SU-DHL-6 (cell line): ENCODE results near the gene GPR162.

Experiments used
- EZH2phosphoT487 ChIP-seq: fragments of 200-600 bp; sonication (generic), shearing (Covaris generic); conservative IDR thresholded peaks from 2 replicates; pipeline ENCODE4 v1.6.1; 2018; ENCODE audit warnings: mild to moderate bottlenecking, antibody characterized with exemption, low read length, moderate library complexity, mixed read lengths
- TF ChIP-seq, protein P1 (sequence below): fragments of 200-600 bp; sonication (generic); IDR thresholded peaks from one replicate; pipeline ENCODE4 v1.5.1; 2017; ENCODE audit warnings: antibody characterized with exemption, mild to moderate bottlenecking, low read length, moderate library complexity; ENCODE audit not compliant: insufficient read depth, poor library complexity, severe bottlenecking

DNA sequence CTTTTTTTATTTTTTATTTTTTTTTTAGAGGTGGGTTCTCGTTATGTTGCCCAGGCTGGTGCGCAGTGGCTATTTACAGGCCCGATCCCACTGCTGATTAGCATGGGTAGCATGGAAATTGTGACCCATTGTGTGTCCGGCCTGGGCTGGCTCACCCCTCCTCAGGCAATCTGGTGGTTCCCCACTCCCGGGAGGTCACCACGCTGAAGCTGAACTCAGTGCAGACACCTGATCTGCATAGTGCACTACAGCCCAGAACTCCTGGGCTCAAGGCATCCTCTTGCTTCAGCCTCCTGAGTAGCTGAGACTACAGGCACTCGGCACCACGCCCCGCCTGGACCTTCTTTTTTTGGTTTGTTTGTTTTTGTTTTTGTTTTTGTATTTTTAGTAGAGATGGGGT, 37.8 kb upstream of the GPR162 start:
- TF ChIP-seq, protein P1, sequence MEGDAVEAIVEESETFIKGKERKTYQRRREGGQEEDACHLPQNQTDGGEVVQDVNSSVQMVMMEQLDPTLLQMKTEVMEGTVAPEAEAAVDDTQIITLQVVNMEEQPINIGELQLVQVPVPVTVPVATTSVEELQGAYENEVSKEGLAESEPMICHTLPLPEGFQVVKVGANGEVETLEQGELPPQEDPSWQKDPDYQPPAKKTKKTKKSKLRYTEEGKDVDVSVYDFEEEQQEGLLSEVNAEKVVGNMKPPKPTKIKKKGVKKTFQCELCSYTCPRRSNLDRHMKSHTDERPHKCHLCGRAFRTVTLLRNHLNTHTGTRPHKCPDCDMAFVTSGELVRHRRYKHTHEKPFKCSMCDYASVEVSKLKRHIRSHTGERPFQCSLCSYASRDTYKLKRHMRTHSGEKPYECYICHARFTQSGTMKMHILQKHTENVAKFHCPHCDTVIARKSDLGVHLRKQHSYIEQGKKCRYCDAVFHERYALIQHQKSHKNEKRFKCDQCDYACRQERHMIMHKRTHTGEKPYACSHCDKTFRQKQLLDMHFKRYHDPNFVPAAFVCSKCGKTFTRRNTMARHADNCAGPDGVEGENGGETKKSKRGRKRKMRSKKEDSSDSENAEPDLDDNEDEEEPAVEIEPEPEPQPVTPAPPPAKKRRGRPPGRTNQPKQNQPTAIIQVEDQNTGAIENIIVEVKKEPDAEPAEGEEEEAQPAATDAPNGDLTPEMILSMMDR: no peak
- TF ChIP-seq EZH2phosphoT487: no peak
